Type B pancreatic cell (in vitro differentiated cells): Measurements from ENCODE around the gene TP53INP2. TPM values are rescaled to one million over a fixed set of nuclear protein-coding genes. Genes with fewer than 3 reads are reported as not detected.

ENCODE experiments used
- DNase-seq: peaks from one replicate; pipeline ENCODE4 v3.0.0; 2021; ENCODE audit warnings: mixed read lengths; ENCODE audit not compliant: unreplicated experiment; ENCODE audit errors: extremely low spot score
- H3K27ac Mint-ChIP-seq: 2 replicates; pipeline ENCODE4 v1.8.0; 2021; ENCODE audit warnings: mild to moderate bottlenecking, mixed read lengths
- H3K27me3 Mint-ChIP-seq: 2 replicates; pipeline ENCODE4 v1.8.0; 2021; ENCODE audit warnings: mixed read lengths
- H3K36me3 Mint-ChIP-seq: 2 replicates; pipeline ENCODE4 v1.8.0; 2021; ENCODE audit warnings: mixed read lengths
- H3K4me1 Mint-ChIP-seq: one replicate; pipeline ENCODE4 v1.8.0; 2021; ENCODE audit warnings: mixed read lengths; ENCODE audit not compliant: unreplicated experiment
- H3K4me3 Mint-ChIP-seq: 2 replicates; pipeline ENCODE4 v1.8.0; 2021; ENCODE audit warnings: mild to moderate bottlenecking, mixed read lengths
- H3K9me3 Mint-ChIP-seq: 2 replicates; pipeline ENCODE4 v1.8.0; 2021; ENCODE audit warnings: mixed read lengths
- total RNA-seq: library from RNA; stranded (reverse); gene quantifications from 2 replicates; pipeline ENCODE4 v1.2.1, GENCODE V29; 2021; ENCODE audit warnings: low replicate concordance
- TF ChIP-seq, protein P1 (sequence below): fragments of 200-600 bp; sonication (generic); conservative IDR thresholded peaks from 2 replicates; pipeline ENCODE4 v1.5.0; 2021; ENCODE audit warnings: antibody characterized with exemption, mild to moderate bottlenecking

The TP53INP2 gene
- total RNA-seq, 1 donor from 2014 or later = 39.6 TPM

DNA sequence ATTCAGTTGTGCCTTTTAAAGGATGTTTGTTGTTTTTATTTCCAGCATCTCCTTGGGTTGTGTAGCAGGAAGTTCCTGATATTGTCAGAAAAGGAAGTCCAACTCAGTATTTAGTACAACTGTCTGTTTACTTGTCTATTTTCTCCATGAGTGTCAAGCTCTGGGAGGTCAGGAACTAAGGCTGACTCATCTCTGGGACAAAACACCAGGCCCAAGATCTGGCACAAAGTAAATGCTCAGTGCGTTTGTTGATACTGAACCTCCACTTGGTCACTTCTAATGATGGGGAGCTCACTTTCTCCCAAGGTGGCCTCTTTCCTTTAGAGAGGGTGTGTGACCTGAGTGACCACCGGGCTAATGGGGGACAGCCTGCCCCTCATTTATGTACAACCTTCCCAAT lies 14.7 kb upstream of the TP53INP2 start:
- peaks cover 8% of the 10 kb centered on the region for H3K27me3 Mint-ChIP-seq
- no peaks in the 10 kb centered on the region for H3K4me1 Mint-ChIP-seq
- H3K4me3 Mint-ChIP-seq = no peak overlapping the region
- TF ChIP-seq, protein P1, sequence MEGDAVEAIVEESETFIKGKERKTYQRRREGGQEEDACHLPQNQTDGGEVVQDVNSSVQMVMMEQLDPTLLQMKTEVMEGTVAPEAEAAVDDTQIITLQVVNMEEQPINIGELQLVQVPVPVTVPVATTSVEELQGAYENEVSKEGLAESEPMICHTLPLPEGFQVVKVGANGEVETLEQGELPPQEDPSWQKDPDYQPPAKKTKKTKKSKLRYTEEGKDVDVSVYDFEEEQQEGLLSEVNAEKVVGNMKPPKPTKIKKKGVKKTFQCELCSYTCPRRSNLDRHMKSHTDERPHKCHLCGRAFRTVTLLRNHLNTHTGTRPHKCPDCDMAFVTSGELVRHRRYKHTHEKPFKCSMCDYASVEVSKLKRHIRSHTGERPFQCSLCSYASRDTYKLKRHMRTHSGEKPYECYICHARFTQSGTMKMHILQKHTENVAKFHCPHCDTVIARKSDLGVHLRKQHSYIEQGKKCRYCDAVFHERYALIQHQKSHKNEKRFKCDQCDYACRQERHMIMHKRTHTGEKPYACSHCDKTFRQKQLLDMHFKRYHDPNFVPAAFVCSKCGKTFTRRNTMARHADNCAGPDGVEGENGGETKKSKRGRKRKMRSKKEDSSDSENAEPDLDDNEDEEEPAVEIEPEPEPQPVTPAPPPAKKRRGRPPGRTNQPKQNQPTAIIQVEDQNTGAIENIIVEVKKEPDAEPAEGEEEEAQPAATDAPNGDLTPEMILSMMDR = no peak
- H3K36me3 Mint-ChIP-seq = no peaks in the 10 kb centered on the region
- no peak overlapping the region for H3K27ac Mint-ChIP-seq
- DNase-seq = no peak
- no peaks in the 10 kb centered on the region for H3K9me3 Mint-ChIP-seq

DNA sequence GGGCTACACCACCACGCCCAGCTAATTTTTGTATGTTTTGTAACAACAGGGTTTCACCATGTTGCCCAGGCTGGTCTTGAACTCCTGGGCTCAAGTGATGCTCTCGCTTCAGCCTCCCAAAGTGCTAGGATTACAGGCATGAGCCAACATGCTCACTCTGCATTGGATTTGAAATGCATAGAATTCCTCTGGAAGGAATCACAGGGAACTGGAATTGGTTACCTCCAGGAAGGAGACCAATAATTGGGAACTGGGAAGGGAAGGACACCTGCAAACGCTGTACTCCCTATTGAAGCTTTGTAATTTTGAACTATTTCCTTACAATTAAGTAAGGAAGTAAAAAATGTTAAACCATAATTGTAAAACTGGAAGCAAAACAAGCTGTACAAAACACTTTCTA lies 12.3 kb upstream of the TP53INP2 start:
- Mint-ChIP-seq H3K4me3 (no peak overlapping the region), H3K9me3 (no peaks in the 10 kb centered on the region), H3K27me3 (peaks cover 14% of the 10 kb centered on the region), H3K36me3 (peaks cover 3% of the 10 kb centered on the region), H3K27ac (no peak overlapping the region), H3K4me1 (no peaks in the 10 kb centered on the region)
- TF ChIP-seq, protein P1 = no peak
- no peak for DNase-seq

DNA sequence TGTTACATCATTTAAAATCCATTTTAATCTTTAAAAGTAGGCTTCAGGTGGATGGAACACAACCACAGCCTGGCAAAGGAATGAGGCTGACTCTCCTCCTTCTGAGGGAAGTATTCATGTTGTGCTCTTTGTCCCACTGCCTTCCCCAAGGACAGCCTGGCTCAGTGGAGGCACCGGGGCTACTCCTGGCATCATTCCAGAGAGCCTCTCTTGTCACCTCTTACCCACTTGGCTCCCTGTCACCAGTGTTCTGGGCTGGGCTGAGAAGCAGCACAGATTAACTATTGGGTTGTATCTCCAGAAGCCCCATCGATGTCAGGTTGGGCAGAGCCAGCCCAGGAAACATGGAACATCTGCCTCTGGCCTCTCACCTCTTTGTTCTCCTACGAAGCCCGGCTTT lies 10.7 kb upstream of the TP53INP2 start:
- H3K4me1 Mint-ChIP-seq = no peaks in the 10 kb centered on the region
- H3K27ac Mint-ChIP-seq = no peak overlapping the region
- no peak overlapping the region for H3K4me3 Mint-ChIP-seq
- peaks cover 3% of the 10 kb centered on the region for H3K36me3 Mint-ChIP-seq
- peaks cover 14% of the 10 kb centered on the region for H3K27me3 Mint-ChIP-seq
- DNase-seq = no peak
- TF ChIP-seq, protein P1 = no peak
- no peaks in the 10 kb centered on the region for H3K9me3 Mint-ChIP-seq

DNA sequence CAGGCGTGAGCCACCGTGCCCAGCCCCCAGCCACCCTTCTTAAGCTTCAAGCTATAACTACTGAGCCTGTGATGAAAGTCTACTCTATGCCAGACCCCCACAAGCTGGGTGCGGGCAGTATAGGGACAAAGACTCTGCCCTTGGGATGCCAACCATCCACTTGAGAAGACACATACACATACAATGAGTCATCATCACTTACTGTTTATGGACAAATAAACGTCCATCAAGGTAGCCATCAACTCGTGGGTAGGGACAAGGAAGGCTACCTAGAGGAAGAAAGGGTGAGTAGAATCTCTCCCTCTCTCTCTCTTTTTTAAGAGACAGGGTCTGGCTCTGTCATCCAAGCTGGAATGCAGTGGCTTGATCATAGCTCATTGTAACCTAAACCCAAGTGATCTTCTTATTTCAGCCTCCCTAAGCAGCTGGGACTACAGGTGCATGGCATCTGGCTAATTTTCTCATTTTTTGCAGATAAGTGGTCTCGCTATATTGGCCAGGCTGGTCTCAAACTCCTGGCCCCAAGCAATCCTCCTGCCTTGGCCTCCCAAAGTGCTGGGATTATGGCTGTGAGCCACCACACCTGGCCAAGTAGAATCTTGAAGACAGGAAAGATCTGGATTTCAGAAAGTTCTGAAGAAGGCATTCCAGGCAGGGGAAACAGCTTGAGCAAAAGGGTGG lies 2.6 kb upstream of the TP53INP2 start:
- Mint-ChIP-seq H3K4me1 (peaks cover 33% of the 10 kb centered on the region), H3K27ac (peak overlapping the region; percentile 100), H3K9me3 (no peaks in the 10 kb centered on the region), H3K4me3 (peak overlapping the region; percentile 53), H3K36me3 (no peaks in the 10 kb centered on the region), H3K27me3 (peaks cover 7% of the 10 kb centered on the region)
- DNase-seq = no peak
- TF ChIP-seq, protein P1 = no peak

DNA sequence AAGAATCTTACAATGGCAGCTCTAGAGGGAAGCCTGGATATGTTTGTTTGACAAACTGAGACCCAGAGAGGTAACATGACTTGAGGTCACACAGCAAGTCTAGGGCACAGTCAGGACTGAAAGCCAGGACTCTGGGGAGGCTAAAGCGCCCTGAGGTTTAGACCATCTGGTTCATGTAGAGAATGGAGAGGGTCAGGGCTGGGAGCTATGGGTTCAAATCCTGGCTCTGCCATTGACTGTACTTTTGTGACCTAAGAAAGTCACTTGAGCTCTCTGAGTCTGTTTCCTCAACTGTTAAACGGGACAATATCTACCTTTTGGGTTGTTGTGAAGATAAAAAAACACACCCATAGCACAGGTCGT lies 1.1 kb upstream of the TP53INP2 start:
- no peak for DNase-seq
- Mint-ChIP-seq H3K9me3 (no peaks in the 10 kb centered on the region), H3K27ac (peak overlapping the region; percentile 100), H3K27me3 (peaks cover 7% of the 10 kb centered on the region), H3K36me3 (no peaks in the 10 kb centered on the region), H3K4me3 (peak overlapping the region; percentile 97), H3K4me1 (peaks cover 37% of the 10 kb centered on the region)
- TF ChIP-seq, protein P1 = no peak
